H9 (cell line): ENCODE data around the gene CDKN2C. TPM values are rescaled to one million over a fixed set of nuclear protein-coding genes. Genes with fewer than 3 reads are reported as not detected.

Experiments used
- DNase-seq: peaks from one replicate; pipeline ENCODE4 v3.0.0-alpha.2; 2017
- H2AFZ ChIP-seq: one replicate; pipeline ENCODE4 v1.6.1; 2013; ENCODE audit warnings: mild to moderate bottlenecking, low read length, control low read depth, moderate library complexity
- H2AK5ac ChIP-seq: 2 replicates; pipeline ENCODE4 v1.6.1; 2013; ENCODE audit warnings: low read length, control low read depth, mixed read lengths; ENCODE audit not compliant: insufficient read length
- H2BK120ac ChIP-seq: one replicate; pipeline ENCODE4 v1.6.1; 2013; ENCODE audit warnings: low read depth, mild to moderate bottlenecking, low read length, control low read depth, inconsistent platforms; ENCODE audit not compliant: poor library complexity, severe bottlenecking
- H2BK12ac ChIP-seq: 2 replicates; pipeline ENCODE4 v1.6.1; 2013; ENCODE audit warnings: low read length, control low read depth, mixed read lengths, low read depth; ENCODE audit not compliant: insufficient read length
- H2BK15ac ChIP-seq: 2 replicates; pipeline ENCODE4 v1.6.1; 2013; ENCODE audit warnings: low read depth, low read length, control low read depth
- H2BK20ac ChIP-seq: one replicate; pipeline ENCODE4 v1.6.1; 2013; ENCODE audit warnings: low read depth, mild to moderate bottlenecking, low read length, control low read depth, inconsistent platforms; ENCODE audit not compliant: poor library complexity, severe bottlenecking
- H2BK5ac ChIP-seq: 2 replicates; pipeline ENCODE4 v1.6.1; 2013; ENCODE audit warnings: low read length, control low read depth, mixed read lengths; ENCODE audit not compliant: insufficient read length
- H3K14ac ChIP-seq: 2 replicates; pipeline ENCODE4 v1.6.1; 2013; ENCODE audit warnings: low read length, control low read depth; ENCODE audit not compliant: insufficient read depth
- H3K18ac ChIP-seq: 2 replicates; pipeline ENCODE4 v1.6.1; 2013; ENCODE audit warnings: low read depth, mild to moderate bottlenecking, mixed read lengths, low read length, control low read depth; ENCODE audit not compliant: insufficient read length
- H3K23ac ChIP-seq: 2 replicates; pipeline ENCODE4 v1.6.1; 2013; ENCODE audit warnings: low read length, control low read depth, mixed read lengths, low read depth; ENCODE audit not compliant: insufficient read length
- H3K23me2 ChIP-seq: 2 replicates; pipeline ENCODE4 v1.6.1; 2013; ENCODE audit warnings: low read depth, mild to moderate bottlenecking, mixed read lengths, low read length, control low read depth; ENCODE audit not compliant: insufficient read length, poor library complexity, severe bottlenecking
- H3K27ac ChIP-seq: 2 replicates; pipeline ENCODE4 v1.5.1; 2013; ENCODE audit warnings: low read length, control low read depth, mixed read lengths, low read depth; ENCODE audit not compliant: insufficient read length
- H3K27me3 ChIP-seq: 2 replicates; pipeline ENCODE4 v1.6.1; 2013; ENCODE audit warnings: low read length, control low read depth, inconsistent platforms; ENCODE audit not compliant: insufficient read depth
- H3K4ac ChIP-seq: 2 replicates; pipeline ENCODE4 v1.6.1; 2013; ENCODE audit warnings: low read depth, mild to moderate bottlenecking, control low read depth, inconsistent platforms, low read length, moderate library complexity
- H3K4me1 ChIP-seq: 2 replicates; pipeline ENCODE4 v1.6.1; 2013; ENCODE audit warnings: low read length, control low read depth, inconsistent platforms; ENCODE audit not compliant: insufficient read depth
- H3K4me2 ChIP-seq: 2 replicates; pipeline ENCODE4 v1.6.1; 2013; ENCODE audit warnings: low read length, control low read depth, mixed read lengths; ENCODE audit not compliant: insufficient read length, insufficient read depth
- H3K56ac ChIP-seq: 2 replicates; pipeline ENCODE4 v1.6.1; 2013; ENCODE audit warnings: low read depth, mild to moderate bottlenecking, mixed read lengths, low read length, control low read depth; ENCODE audit not compliant: insufficient read length
- H3K79me1 ChIP-seq: 2 replicates; pipeline ENCODE4 v1.6.1; 2013; ENCODE audit warnings: low read depth, mild to moderate bottlenecking, moderate library complexity, low read length, control low read depth, inconsistent platforms; ENCODE audit not compliant: insufficient read depth, poor library complexity, severe bottlenecking
- H3K79me2 ChIP-seq: 2 replicates; pipeline ENCODE4 v1.6.1; 2013; ENCODE audit warnings: low read length, control low read depth, inconsistent platforms; ENCODE audit not compliant: insufficient read depth
- H3K9ac ChIP-seq: 2 replicates; pipeline ENCODE4 v1.6.1; 2013; ENCODE audit warnings: low read length, control low read depth, mixed read lengths; ENCODE audit not compliant: insufficient read length; ENCODE audit errors: extremely low read depth
- H3K9me3 ChIP-seq: one replicate; pipeline ENCODE4 v1.6.1; 2013; ENCODE audit warnings: low read depth, low read length, inconsistent platforms; ENCODE audit not compliant: control insufficient read depth
- H3T11ph ChIP-seq: one replicate; pipeline ENCODE4 v1.6.1; 2013; ENCODE audit warnings: mild to moderate bottlenecking, low read length, control low read depth, inconsistent platforms
- H4K20me1 ChIP-seq: one replicate; pipeline ENCODE4 v1.6.1; 2013; ENCODE audit not compliant: control insufficient read depth, insufficient read length, insufficient read depth
- H4K5ac ChIP-seq: 2 replicates; pipeline ENCODE4 v1.6.1; 2013; ENCODE audit warnings: low read depth, mild to moderate bottlenecking, mixed read lengths, low read length, control low read depth; ENCODE audit not compliant: insufficient read length
- H4K8ac ChIP-seq: replicated peaks from 2 replicates; pipeline ENCODE4 v1.6.1; 2013; ENCODE audit warnings: low read length, control low read depth, mixed read lengths, low read depth; ENCODE audit not compliant: insufficient read length
- H4K91ac ChIP-seq: 2 replicates; pipeline ENCODE4 v1.6.1; 2013; ENCODE audit warnings: low read depth, mild to moderate bottlenecking, moderate library complexity, mixed read lengths, low read length, control low read depth; ENCODE audit not compliant: insufficient read length
- H3K27ac Mint-ChIP-seq, 3 experiments: 2 replicates in 2 of 3; 3 replicates in 1 of 3; pipeline ENCODE4 v1.8.0; 2020 to 2021; ENCODE audit warnings: mixed read lengths in 3 of 3, mild to moderate bottlenecking in 1 of 3, moderate library complexity in 1 of 3
- H3K27me3 Mint-ChIP-seq: 2 replicates; pipeline ENCODE4 v1.8.0; 2021; ENCODE audit warnings: low read depth, mild to moderate bottlenecking, moderate library complexity, mixed read lengths
- H3K36me3 Mint-ChIP-seq, 3 experiments: 2 replicates in 2 of 3; 3 replicates in 1 of 3; pipeline ENCODE4 v1.8.0; 2020 to 2021; ENCODE audit warnings: low read depth in 3 of 3, mixed read lengths in 3 of 3; ENCODE audit not compliant: insufficient read depth in 1 of 3
- H3K4me1 Mint-ChIP-seq, 2 experiments: 2 replicates each; pipeline ENCODE4 v1.8.0; 2020; ENCODE audit warnings: mixed read lengths in 2 of 2
- H3K4me3 Mint-ChIP-seq, 2 experiments: 2 replicates in 1 of 2; 3 replicates in 1 of 2; pipeline ENCODE4 v1.8.0; 2020 to 2021; ENCODE audit warnings: mild to moderate bottlenecking in 2 of 2, mixed read lengths in 2 of 2, moderate library complexity in 1 of 2
- H3K9me3 Mint-ChIP-seq, 2 experiments: 2 replicates in 1 of 2; 3 replicates in 1 of 2; pipeline ENCODE4 v1.8.0; 2020; ENCODE audit warnings: mild to moderate bottlenecking in 2 of 2, mixed read lengths in 2 of 2, moderate library complexity in 1 of 2
- WGBS: extraction: QIAGEN DNeasy Blood & Tissue Kit; methylation state at CpG from one replicate; pipeline ENCODE4 v1.1.7; 2013; ENCODE audit warnings: missing lambda C conversion rate, low lambda C conversion rate, mixed read lengths; ENCODE audit not compliant: insufficient read length; ENCODE audit errors: extremely low coverage; 5-methylcytosine and 5-hydroxymethylcytosine counted together
- total RNA-seq: library from RNA; stranded (reverse); gene quantifications from 2 replicates; pipeline ENCODE4 v1.2.1, GENCODE V29; 2021
- TF ChIP-seq, protein P1 (sequence below): fragments of 200-600 bp; sonication (generic); conservative IDR thresholded peaks from 3 replicates; pipeline ENCODE4 v1.8.0; 2021; ENCODE audit warnings: antibody characterized with exemption, mild to moderate bottlenecking

Gene CDKN2C
- total RNA-seq, 1 experiment from 2014 or later: not detected

DNA sequence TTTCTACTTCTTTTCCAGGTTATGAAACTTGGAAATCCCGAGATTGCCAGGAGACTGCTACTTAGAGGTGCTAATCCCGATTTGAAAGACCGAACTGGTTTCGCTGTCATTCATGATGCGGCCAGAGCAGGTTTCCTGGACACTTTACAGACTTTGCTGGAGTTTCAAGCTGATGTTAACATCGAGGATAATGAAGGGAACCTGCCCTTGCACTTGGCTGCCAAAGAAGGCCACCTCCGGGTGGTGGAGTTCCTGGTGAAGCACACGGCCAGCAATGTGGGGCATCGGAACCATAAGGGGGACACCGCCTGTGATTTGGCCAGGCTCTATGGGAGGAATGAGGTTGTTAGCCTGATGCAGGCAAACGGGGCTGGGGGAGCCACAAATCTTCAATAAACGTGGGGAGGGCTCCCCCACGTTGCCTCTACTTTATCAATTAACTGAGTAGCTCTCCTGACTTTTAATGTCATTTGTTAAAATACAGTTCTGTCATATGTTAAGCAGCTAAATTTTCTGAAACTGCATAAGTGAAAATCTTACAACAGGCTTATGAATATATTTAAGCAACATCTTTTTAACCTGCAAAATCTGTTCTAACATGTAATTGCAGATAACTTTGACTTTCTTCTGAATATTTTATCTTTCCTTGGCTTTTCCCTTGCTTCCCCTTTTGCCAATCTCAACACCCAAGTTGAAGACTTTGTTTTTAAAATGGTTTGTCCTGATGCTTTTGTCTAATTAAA, 4.0 kb downstream of the CDKN2C start:
- Histone ChIP-seq H3K18ac (no peak overlapping the region), H3K79me2 (no peaks in the 10 kb centered on the region), H3K27me3 (peaks cover 70% of the 10 kb centered on the region), H3T11ph (no peak overlapping the region), H2BK5ac (no peak overlapping the region), H3K23me2 (peaks cover 11% of the 10 kb centered on the region), H2BK120ac (no peak overlapping the region), H4K8ac (no peak overlapping the region), H3K9ac (no peak overlapping the region), H4K20me1 (no peaks in the 10 kb centered on the region), H3K9me3 (no peaks in the 10 kb centered on the region), H2BK15ac (no peak overlapping the region), H4K91ac (no peak overlapping the region), H3K4me2 (no peak overlapping the region), H3K23ac (no peak overlapping the region), H3K79me1 (no peaks in the 10 kb centered on the region), H3K4ac (no peak overlapping the region), H2BK12ac (no peak overlapping the region), H3K4me1 (0 out of 2 replicates have a peak, but pooled peaks cover 2% of the 10 kb centered on the region), H4K5ac (no peak overlapping the region), H3K27ac (no peak overlapping the region), H2AK5ac (no peak overlapping the region), H2AFZ (no peak overlapping the region), H3K14ac (no peak overlapping the region), H2BK20ac (no peak overlapping the region), H3K56ac (no peak overlapping the region)
- Mint-ChIP-seq H3K27ac (no peak overlapping the region; a peak in 1 of 7 replicates), H3K27me3 (peaks cover 95% of the 10 kb centered on the region), H3K36me3 (no peaks in the 10 kb centered on the region; a peak in 1 of 7 replicates), H3K4me3 (no peak overlapping the region), H3K9me3 (peaks cover 3% of the 10 kb centered on the region in 2 experiments; a peak in 2 of 5 replicates), H3K4me1 (peaks cover 30 to 41% of the 10 kb centered on the region in 2 experiments)
- TF ChIP-seq, protein P1, sequence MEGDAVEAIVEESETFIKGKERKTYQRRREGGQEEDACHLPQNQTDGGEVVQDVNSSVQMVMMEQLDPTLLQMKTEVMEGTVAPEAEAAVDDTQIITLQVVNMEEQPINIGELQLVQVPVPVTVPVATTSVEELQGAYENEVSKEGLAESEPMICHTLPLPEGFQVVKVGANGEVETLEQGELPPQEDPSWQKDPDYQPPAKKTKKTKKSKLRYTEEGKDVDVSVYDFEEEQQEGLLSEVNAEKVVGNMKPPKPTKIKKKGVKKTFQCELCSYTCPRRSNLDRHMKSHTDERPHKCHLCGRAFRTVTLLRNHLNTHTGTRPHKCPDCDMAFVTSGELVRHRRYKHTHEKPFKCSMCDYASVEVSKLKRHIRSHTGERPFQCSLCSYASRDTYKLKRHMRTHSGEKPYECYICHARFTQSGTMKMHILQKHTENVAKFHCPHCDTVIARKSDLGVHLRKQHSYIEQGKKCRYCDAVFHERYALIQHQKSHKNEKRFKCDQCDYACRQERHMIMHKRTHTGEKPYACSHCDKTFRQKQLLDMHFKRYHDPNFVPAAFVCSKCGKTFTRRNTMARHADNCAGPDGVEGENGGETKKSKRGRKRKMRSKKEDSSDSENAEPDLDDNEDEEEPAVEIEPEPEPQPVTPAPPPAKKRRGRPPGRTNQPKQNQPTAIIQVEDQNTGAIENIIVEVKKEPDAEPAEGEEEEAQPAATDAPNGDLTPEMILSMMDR: no peak
- peak; percentile 32 for DNase-seq
- WGBS: no CpG with 5 or more reads among the region's 13 CpGs
